ENCODE measurements around the gene SLC36A1. TPM values are rescaled to one million over a fixed set of nuclear protein-coding genes. Genes with fewer than 3 reads are reported as not detected.

The SLC36A1 gene
- total and polyA plus RNA-seq, 2 of the 8 experiments (the other 6 are each of a cell fraction or from before 2014, with no cell fraction given), result 6.6 to 9.6 TPM

DNA sequence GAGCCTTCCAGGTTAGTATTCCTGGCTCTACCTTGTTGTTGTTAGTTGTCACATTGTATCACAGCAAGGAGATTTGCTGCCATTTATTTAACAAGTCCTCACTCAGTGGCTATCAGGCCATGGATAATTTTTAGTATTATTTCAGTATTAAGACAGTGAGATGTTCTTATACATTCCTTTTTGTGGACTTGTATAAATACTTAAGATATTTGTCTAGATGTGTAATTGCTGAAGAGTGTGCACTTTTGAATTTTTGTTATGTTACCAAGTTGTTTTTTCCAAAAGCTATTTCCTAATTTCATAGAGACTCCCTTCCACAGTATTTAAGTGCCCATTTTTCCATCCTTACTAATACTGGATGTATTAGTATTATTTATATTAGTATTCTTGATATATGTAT, 22.0 kb downstream of the SLC36A1 start (continued):
- TF ChIP-seq FOSL1 (IDR thresholded peaks at IDR 0.05; ENCODE audit: insufficient read depth, low read depth, low read length) (no peak), KDM1A (IDR thresholded peaks at IDR 0.05; ENCODE audit: borderline replicate concordance, low read length) (no peak), KDM4A (IDR thresholded peaks at IDR 0.05; ENCODE audit: low read depth, low read length, severe bottlenecking) (no peak), CBX5 (IDR thresholded peaks at IDR 0.05; ENCODE audit: low read depth, low read length) (no peak)
